Measurements from ENCODE around the gene IGHMBP2. TPM values are rescaled to one million over a fixed set of nuclear protein-coding genes. Genes with fewer than 3 reads are reported as not detected.

The IGHMBP2 gene
- total RNA-seq, 1 donor from 2014 or later: 28.3 TPM

DNA sequence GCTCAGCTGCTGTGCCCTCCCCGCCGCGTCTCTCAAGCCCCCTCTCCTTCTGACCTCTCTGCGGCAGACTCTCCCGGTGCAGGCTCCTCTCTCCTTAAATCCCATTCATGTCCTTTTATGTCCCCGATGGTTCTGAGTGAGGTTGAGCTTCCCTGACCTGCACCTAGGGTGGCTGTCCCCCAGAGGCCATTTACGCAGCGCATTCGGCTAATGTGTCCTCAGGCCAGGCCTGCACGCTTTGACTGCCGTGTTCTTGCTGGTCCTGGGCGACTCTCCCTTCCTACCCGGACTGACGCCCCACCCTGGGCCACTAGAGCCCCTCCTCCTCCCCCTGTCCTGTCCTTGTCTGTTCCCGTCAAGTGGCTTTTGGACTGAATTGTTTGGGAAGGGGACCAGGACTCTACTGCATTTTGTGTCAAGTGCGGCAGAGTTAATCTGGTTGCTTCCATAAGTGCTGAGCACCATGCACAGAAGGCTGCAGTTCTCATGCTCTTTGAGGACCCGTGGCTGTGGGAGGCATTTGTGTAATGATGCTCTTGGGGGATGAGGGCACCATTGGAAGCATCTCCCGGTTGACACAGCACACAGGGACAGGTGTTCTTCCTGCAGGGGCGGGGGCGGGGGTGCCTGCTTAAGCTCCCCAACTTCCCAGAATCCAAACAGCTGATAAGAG is 37.1 kb downstream of the IGHMBP2 start:
- H3K4me3 Mint-ChIP-seq: no peak overlapping the region
- peaks cover 9% of the 10 kb centered on the region for H3K36me3 Mint-ChIP-seq
- peaks cover 3% of the 10 kb centered on the region for H3K4me1 Mint-ChIP-seq
- no peak for DNase-seq (ENCODE audit: low spot score in 2 of 2, unreplicated experiment in 2 of 2)
- H3K27ac Mint-ChIP-seq: no peak overlapping the region
- TF ChIP-seq, protein P1, sequence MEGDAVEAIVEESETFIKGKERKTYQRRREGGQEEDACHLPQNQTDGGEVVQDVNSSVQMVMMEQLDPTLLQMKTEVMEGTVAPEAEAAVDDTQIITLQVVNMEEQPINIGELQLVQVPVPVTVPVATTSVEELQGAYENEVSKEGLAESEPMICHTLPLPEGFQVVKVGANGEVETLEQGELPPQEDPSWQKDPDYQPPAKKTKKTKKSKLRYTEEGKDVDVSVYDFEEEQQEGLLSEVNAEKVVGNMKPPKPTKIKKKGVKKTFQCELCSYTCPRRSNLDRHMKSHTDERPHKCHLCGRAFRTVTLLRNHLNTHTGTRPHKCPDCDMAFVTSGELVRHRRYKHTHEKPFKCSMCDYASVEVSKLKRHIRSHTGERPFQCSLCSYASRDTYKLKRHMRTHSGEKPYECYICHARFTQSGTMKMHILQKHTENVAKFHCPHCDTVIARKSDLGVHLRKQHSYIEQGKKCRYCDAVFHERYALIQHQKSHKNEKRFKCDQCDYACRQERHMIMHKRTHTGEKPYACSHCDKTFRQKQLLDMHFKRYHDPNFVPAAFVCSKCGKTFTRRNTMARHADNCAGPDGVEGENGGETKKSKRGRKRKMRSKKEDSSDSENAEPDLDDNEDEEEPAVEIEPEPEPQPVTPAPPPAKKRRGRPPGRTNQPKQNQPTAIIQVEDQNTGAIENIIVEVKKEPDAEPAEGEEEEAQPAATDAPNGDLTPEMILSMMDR (IDR thresholded peaks at IDR 0.05; ENCODE audit: unreplicated experiment): no peak
- H3K27me3 Mint-ChIP-seq (ENCODE audit: low read depth): no peaks in the 10 kb centered on the region
- H3K9me3 Mint-ChIP-seq: no peaks in the 10 kb centered on the region

DNA sequence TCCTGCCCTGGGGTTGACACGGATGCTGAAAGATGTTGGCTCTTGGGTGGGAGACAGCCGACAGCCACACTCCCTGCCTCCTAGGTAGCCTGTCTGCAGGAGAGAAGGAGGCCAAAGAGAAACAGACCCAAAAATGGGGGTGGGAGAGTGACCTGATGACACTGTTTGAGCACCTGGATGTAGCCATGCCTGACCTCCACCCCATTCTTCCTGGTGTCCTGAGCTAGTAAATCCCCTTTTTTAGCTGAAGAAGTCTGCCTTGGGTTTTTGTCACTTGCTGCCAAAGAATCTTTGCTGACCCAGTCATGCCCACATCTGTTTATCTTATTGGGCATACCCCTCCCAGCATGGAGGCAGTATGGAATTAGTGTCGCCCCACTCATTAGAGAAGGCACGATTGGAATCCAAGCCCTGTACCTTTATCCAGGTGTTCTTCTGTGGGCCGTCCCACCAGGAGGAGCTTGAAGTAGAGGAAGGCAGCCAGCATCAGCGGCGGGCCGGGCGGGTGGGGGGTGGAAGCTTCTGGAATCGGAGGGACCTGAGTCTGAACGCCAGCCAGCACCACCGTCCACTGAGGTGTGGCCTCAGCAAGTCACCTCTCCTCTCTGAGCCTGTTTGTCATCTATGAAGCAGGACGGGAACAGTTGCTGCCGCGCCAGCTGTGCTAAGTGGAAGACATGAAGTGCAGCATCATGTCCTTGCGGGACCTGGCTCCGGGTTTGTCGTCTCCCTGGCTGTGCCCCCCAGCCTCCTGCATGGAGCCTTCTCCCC is 37.8 kb downstream of the IGHMBP2 start:
- Mint-ChIP-seq H3K4me1 (peaks cover 9% of the 10 kb centered on the region), H3K36me3 (peaks cover 9% of the 10 kb centered on the region), H3K27me3 (ENCODE audit: low read depth) (no peaks in the 10 kb centered on the region), H3K4me3 (no peak overlapping the region), H3K27ac (no peak overlapping the region), H3K9me3 (no peaks in the 10 kb centered on the region)
- no peak for DNase-seq (ENCODE audit: low spot score in 2 of 2, unreplicated experiment in 2 of 2)
- TF ChIP-seq, protein P1 (IDR thresholded peaks at IDR 0.05; ENCODE audit: unreplicated experiment): no peak

DNA sequence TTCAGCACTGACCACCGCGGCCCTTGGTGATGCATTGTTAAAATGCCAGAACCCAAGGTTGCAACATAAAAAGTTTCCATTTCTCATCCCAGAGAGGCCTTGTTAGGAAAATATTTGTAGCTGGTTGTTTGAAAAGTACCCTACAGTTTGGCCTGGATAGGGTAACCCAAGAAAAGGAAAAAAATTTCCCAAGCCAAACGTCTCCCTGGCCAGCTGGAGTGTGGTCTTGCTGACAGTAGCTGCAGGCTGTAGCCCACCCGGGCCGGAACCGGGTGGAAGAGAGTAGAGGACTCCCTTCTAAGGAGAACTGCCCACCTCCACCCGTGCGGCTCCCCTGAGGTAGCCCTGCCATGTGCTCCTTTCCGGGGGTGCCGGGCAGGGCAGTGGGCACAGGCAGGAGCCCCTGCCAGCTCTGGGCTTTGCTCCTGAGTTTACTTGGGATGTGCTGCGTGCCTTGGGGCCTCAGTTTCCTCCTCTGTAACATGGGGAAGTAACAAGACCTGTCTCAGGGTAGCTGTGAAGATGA is 38.5 kb downstream of the IGHMBP2 start:
- H3K9me3 Mint-ChIP-seq: no peaks in the 10 kb centered on the region
- no peak overlapping the region for H3K27ac Mint-ChIP-seq
- TF ChIP-seq, protein P1 (IDR thresholded peaks at IDR 0.05; ENCODE audit: unreplicated experiment): no peak
- DNase-seq (ENCODE audit: low spot score in 2 of 2, unreplicated experiment in 2 of 2): no peak
- H3K27me3 Mint-ChIP-seq (ENCODE audit: low read depth): no peaks in the 10 kb centered on the region
- no peak overlapping the region for H3K4me3 Mint-ChIP-seq
- H3K4me1 Mint-ChIP-seq: peaks cover 14% of the 10 kb centered on the region
- H3K36me3 Mint-ChIP-seq: peaks cover 9% of the 10 kb centered on the region

DNA sequence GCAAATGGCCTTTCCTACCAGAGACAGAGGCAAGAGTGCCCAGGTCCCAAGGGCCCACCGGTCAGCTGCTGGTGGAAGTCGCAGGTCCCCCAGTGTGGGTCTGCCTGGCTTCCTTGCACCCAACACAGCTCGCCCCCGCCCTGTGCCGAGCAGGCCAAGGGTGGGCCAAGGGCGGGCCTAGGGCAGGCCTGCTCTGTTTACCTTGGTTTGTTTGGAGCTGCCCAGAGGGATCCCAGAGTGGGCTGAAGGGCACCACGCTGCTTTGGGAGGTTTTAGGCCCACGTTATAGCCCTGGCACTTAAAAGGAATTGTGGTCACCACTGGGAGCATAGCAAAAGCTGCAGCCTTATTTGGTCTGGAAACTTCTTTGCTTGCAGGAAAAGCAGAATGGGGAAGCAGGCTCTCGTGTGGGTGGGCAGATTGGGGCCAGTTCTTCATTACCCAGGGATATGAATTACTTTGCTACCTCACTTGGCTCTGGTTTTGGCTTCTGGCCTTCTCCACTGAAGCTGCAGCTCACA is 39.1 kb downstream of the IGHMBP2 start:
- Mint-ChIP-seq H3K9me3 (no peaks in the 10 kb centered on the region), H3K27me3 (ENCODE audit: low read depth) (no peaks in the 10 kb centered on the region), H3K4me1 (peaks cover 14% of the 10 kb centered on the region), H3K4me3 (no peak overlapping the region), H3K27ac (no peak overlapping the region), H3K36me3 (peaks cover 9% of the 10 kb centered on the region)
- DNase-seq (ENCODE audit: low spot score in 2 of 2, unreplicated experiment in 2 of 2): no peak
- TF ChIP-seq, protein P1 (IDR thresholded peaks at IDR 0.05; ENCODE audit: unreplicated experiment): no peak

DNA sequence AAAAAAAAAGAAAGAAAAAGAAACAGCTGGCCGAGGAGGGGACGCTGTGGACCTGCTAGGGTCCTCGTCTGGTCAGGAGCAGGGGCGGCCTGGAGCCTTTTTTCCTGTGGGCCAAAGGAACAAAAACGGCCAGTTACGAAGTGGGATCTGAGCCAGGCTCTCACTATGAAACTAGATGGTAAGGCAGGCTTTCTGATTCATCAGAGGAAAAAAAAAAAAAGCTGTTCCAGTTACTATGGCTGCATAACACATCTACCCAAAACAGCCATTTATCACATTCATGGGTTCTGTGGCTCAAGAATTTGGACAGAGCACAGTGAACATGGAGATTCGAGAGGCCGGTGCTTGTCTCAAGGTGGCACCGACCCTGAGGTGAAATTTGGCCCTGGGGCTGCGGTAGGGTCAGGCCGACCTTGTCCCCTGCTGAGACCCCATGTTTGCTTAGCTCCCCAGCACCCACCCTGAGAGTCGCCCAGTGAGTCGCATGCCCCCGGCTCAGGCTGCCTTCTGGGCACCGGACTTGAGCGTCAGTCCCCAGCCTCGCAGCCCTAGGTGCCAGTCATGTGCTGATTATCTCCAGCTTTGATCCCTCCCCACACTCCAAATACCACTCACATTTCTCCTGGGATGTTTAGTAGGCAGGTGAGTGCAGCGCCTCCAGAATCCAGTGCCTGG is 42.9 kb downstream of the IGHMBP2 start:
- Mint-ChIP-seq H3K4me3 (no peak overlapping the region), H3K36me3 (no peaks in the 10 kb centered on the region), H3K9me3 (no peaks in the 10 kb centered on the region), H3K4me1 (peaks cover 14% of the 10 kb centered on the region), H3K27ac (peak overlapping the region; percentile 83), H3K27me3 (ENCODE audit: low read depth) (no peaks in the 10 kb centered on the region)
- TF ChIP-seq, protein P1 (IDR thresholded peaks at IDR 0.05; ENCODE audit: unreplicated experiment): no peak
- DNase-seq (ENCODE audit: low spot score in 2 of 2, unreplicated experiment in 2 of 2): no peak
